ENCODE measurements around the gene TNIK.

The TNIK gene

GRCh38 chr3:171362575-171362974 lies 97.6 kb downstream of the TNIK start:
- DNase-seq (ENCODE audit: low read depth in 2 of 2) = no peak

- DNase-seq (ENCODE audit: low read depth in 2 of 2) = no peak
These were observed 101.4 kb downstream of the TNIK start for GRCh38 chr3:171358881-171359198.

GRCh38 chr3:171358181-171358880 lies 101.9 kb downstream of the TNIK start:
- DNase-seq (ENCODE audit: low read depth in 2 of 2) = no peak

- no peak for DNase-seq (ENCODE audit: low read depth in 2 of 2)
These were observed 102.5 kb downstream of the TNIK start for GRCh38 chr3:171357721-171358120.

- DNase-seq (ENCODE audit: low read depth in 2 of 2) = no peak
These were observed 104.0 kb downstream of the TNIK start for GRCh38 chr3:171356251-171356650.

GRCh38 chr3:171354706-171355582 lies 105.3 kb downstream of the TNIK start:
- no peak for DNase-seq (ENCODE audit: low read depth in 2 of 2)

GRCh38 chr3:171354049-171354705 lies 106.0 kb downstream of the TNIK start:
- DNase-seq (ENCODE audit: low read depth in 2 of 2) = no peak

- no peak for DNase-seq (ENCODE audit: low read depth in 2 of 2)
These were observed 106.8 kb downstream of the TNIK start for GRCh38 chr3:171353423-171353822.

- no peak for DNase-seq (ENCODE audit: low read depth in 2 of 2)
These were observed 107.7 kb downstream of the TNIK start for GRCh38 chr3:171352387-171352935.

- peak; percentile 89 to 91 for DNase-seq (ENCODE audit: low read depth in 2 of 2)
These were observed 108.5 kb downstream of the TNIK start for GRCh38 chr3:171351676-171352075.

- no peak for DNase-seq (ENCODE audit: low read depth in 2 of 2)
These were observed 109.8 kb downstream of the TNIK start for GRCh38 chr3:171350364-171350763.

- no peak for DNase-seq (ENCODE audit: low read depth in 2 of 2)
These were observed 110.8 kb downstream of the TNIK start for GRCh38 chr3:171349392-171349791.

- peak; percentile 86 to 88 for DNase-seq (ENCODE audit: low read depth in 2 of 2)
These were observed 112.1 kb downstream of the TNIK start for GRCh38 chr3:171348121-171348520.

- DNase-seq (ENCODE audit: low read depth in 2 of 2) = no peak
These were observed 112.7 kb downstream of the TNIK start for GRCh38 chr3:171347301-171348039.

GRCh38 chr3:171346582-171347300 lies 113.5 kb downstream of the TNIK start:
- no peak for DNase-seq (ENCODE audit: low read depth in 2 of 2)

- DNase-seq (ENCODE audit: low read depth in 2 of 2) = no peak
These were observed 114.2 kb downstream of the TNIK start for GRCh38 chr3:171346019-171346418.

- DNase-seq (ENCODE audit: low read depth in 2 of 2) = no peak
These were observed 114.9 kb downstream of the TNIK start for GRCh38 chr3:171345107-171345843.

- DNase-seq (ENCODE audit: low read depth in 2 of 2) = no peak
These were observed 116.5 kb downstream of the TNIK start for GRCh38 chr3:171343693-171344092.

GRCh38 chr3:171342783-171343420 lies 117.3 kb downstream of the TNIK start:
- DNase-seq (ENCODE audit: low read depth in 2 of 2) = no peak

GRCh38 chr3:171342200-171342599 lies 118.0 kb downstream of the TNIK start:
- DNase-seq (ENCODE audit: low read depth in 2 of 2) = no peak
